Mesenchymal stem cell (in vitro differentiated cells and primary cell): ENCODE data around the gene UBE2G2.

Experiments
- DNase-seq: peaks from one replicate; pipeline ENCODE4 v3.0.0-alpha.2; 2013
- H2AFZ ChIP-seq: one replicate; pipeline ENCODE4 v1.6.1; 2013; ENCODE audit warnings: low read depth, mild to moderate bottlenecking, control low read depth, inconsistent platforms, low read length, moderate library complexity
- H2AK5ac ChIP-seq: 2 replicates; pipeline ENCODE4 v1.6.1; 2013; ENCODE audit warnings: low read length, moderate library complexity, mild to moderate bottlenecking, inconsistent platforms; ENCODE audit not compliant: severe bottlenecking
- H2BK120ac ChIP-seq: one replicate; pipeline ENCODE4 v1.6.1; 2013; ENCODE audit warnings: low read depth, mild to moderate bottlenecking, inconsistent platforms, low read length, moderate library complexity
- H2BK12ac ChIP-seq, 2 experiments: one replicate each; pipeline ENCODE4 v1.6.1; 2013; ENCODE audit warnings: inconsistent platforms in 2 of 2, low read length in 2 of 2, mild to moderate bottlenecking in 2 of 2, moderate library complexity in 2 of 2, control low read depth in 1 of 2
- H2BK15ac ChIP-seq: one replicate; pipeline ENCODE4 v1.6.1; 2013; ENCODE audit warnings: mild to moderate bottlenecking, low read depth, inconsistent platforms; ENCODE audit not compliant: poor library complexity, severe bottlenecking
- H2BK5ac ChIP-seq: 2 replicates; pipeline ENCODE4 v1.6.1; 2013; ENCODE audit warnings: low read depth, mild to moderate bottlenecking, low read length, control low read depth, inconsistent platforms; ENCODE audit not compliant: poor library complexity, severe bottlenecking
- H3K14ac ChIP-seq, 2 experiments: one replicate each; pipeline ENCODE4 v1.6.1; 2013; ENCODE audit warnings: inconsistent platforms in 2 of 2, low read length in 2 of 2, control low read depth in 1 of 2, mild to moderate bottlenecking in 1 of 2, moderate library complexity in 1 of 2
- H3K18ac ChIP-seq, 2 experiments: one replicate each; pipeline ENCODE4 v1.6.1; 2013; ENCODE audit warnings: inconsistent platforms in 2 of 2, low read length in 2 of 2, control low read depth in 1 of 2, low read depth in 1 of 2, mild to moderate bottlenecking in 1 of 2
- H3K23ac ChIP-seq, 2 experiments: one replicate each; pipeline ENCODE4 v1.6.1; 2013; ENCODE audit warnings: inconsistent platforms in 2 of 2, low read length in 2 of 2, mild to moderate bottlenecking in 2 of 2, moderate library complexity in 2 of 2, control low read depth in 1 of 2
- H3K27ac ChIP-seq: 2 replicates; pipeline ENCODE4 v1.5.1; 2013; ENCODE audit warnings: mild to moderate bottlenecking, moderate library complexity, low read length, control low read depth, inconsistent platforms; ENCODE audit not compliant: poor library complexity, severe bottlenecking
- H3K27me3 ChIP-seq, 2 experiments: 2 replicates each; pipeline versions ENCODE4 v1.6.1 to v1.7.0; 2013; ENCODE audit warnings: low read length in 2 of 2, mild to moderate bottlenecking in 2 of 2, moderate library complexity in 2 of 2, control low read depth in 1 of 2, inconsistent platforms in 1 of 2; ENCODE audit not compliant: control insufficient read depth in 1 of 2, insufficient read depth in 1 of 2
- H3K36me3 ChIP-seq, 2 experiments: 2 replicates each; pipeline versions ENCODE4 v1.6.1 to v1.7.0; 2013; ENCODE audit warnings: low read length in 2 of 2, control low read depth in 1 of 2, inconsistent platforms in 1 of 2, low read depth in 1 of 2, mild to moderate bottlenecking in 1 of 2; ENCODE audit not compliant: insufficient read depth in 2 of 2, control insufficient read depth in 1 of 2
- H3K4ac ChIP-seq, 2 experiments: one replicate each; pipeline ENCODE4 v1.6.1; 2013; ENCODE audit warnings: inconsistent platforms in 2 of 2, low read length in 2 of 2, mild to moderate bottlenecking in 2 of 2, moderate library complexity in 2 of 2, control low read depth in 1 of 2, low read depth in 1 of 2
- H3K4me1 ChIP-seq: 2 replicates; pipeline ENCODE4 v1.6.1; 2013; ENCODE audit warnings: low read depth, low read length, control low read depth; ENCODE audit not compliant: control insufficient read depth, insufficient read depth
- H3K4me2 ChIP-seq: 2 replicates; pipeline ENCODE4 v1.6.1; 2013; ENCODE audit warnings: low read length, mild to moderate bottlenecking, inconsistent platforms; ENCODE audit not compliant: poor library complexity, severe bottlenecking
- H3K4me3 ChIP-seq, 2 experiments: 2 replicates each; pipeline versions ENCODE4 v1.5.1 to v1.7.0; 2013; ENCODE audit warnings: low read length in 2 of 2, mild to moderate bottlenecking in 2 of 2, control low read depth in 1 of 2, low read depth in 1 of 2; ENCODE audit not compliant: insufficient read depth in 1 of 2
- H3K79me1 ChIP-seq: replicated peaks from 2 replicates; pipeline ENCODE4 v1.6.1; 2013; ENCODE audit warnings: mild to moderate bottlenecking, control low read depth, low read length, inconsistent platforms; ENCODE audit not compliant: poor library complexity, severe bottlenecking
- H3K9ac ChIP-seq: 2 replicates; pipeline ENCODE4 v1.7.0; 2013; ENCODE audit warnings: mild to moderate bottlenecking, low read length, moderate library complexity
- H3K9me3 ChIP-seq: 2 replicates; pipeline ENCODE4 v1.7.0; 2013; ENCODE audit warnings: mild to moderate bottlenecking, low read length; ENCODE audit not compliant: control insufficient read depth
- H4K8ac ChIP-seq: one replicate; pipeline ENCODE4 v1.6.1; 2013; ENCODE audit warnings: inconsistent platforms, mild to moderate bottlenecking, low read length, moderate library complexity
- H4K91ac ChIP-seq: one replicate; pipeline ENCODE4 v1.6.1; 2013; ENCODE audit warnings: mild to moderate bottlenecking, low read length, inconsistent platforms
- WGBS: methylation state at CpG from one replicate; pipeline ENCODE4 v1.1.7; 2013; ENCODE audit warnings: mixed read lengths; 5-methylcytosine and 5-hydroxymethylcytosine counted together

UBE2G2 gene

DNA sequence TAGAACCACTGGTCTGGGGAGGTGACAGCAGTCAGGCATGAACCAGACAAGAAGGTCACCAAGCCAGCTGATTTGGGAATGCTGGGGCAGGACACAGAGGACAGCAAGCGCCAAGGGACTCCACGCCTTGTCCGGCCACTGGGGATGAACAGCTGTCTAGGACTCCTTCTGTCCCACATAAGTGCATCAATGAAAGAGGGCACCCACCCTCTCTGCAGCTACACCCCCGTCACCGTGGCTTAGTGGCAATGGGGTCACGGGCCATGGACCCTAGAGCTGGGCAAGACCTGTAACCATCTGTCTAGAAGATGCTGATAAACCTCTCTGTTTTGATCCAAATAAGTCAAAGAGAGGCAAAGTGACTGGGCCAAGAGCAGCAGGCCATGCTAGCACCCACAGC is 16.8 kb downstream of the UBE2G2 start:
- Histone ChIP-seq H3K4me3 (no peak overlapping the region), H3K14ac (no peak overlapping the region), H2BK15ac (no peak overlapping the region), H3K27ac (no peak overlapping the region), H3K9me3 (no peaks in the 10 kb centered on the region), H2BK120ac (no peak overlapping the region), H3K18ac (no peak overlapping the region), H4K91ac (no peak overlapping the region), H3K4me1 (peaks cover 7% of the 10 kb centered on the region), H3K4ac (no peak overlapping the region), H3K4me2 (no peak overlapping the region), H3K27me3 (no peaks in the 10 kb centered on the region), H2AK5ac (no peak overlapping the region), H3K79me1 (peaks cover 38% of the 10 kb centered on the region), H3K9ac (no peak overlapping the region), H2BK5ac (no peak overlapping the region), H3K23ac (no peak overlapping the region), H3K36me3 (peaks cover 16 to 49% of the 10 kb centered on the region in 2 experiments), H4K8ac (no peak overlapping the region), H2AFZ (no peak overlapping the region), H2BK12ac (no peak overlapping the region)
- WGBS = 95% methylated on average over 6 of the region's 6 CpGs
- no peak for DNase-seq

DNA sequence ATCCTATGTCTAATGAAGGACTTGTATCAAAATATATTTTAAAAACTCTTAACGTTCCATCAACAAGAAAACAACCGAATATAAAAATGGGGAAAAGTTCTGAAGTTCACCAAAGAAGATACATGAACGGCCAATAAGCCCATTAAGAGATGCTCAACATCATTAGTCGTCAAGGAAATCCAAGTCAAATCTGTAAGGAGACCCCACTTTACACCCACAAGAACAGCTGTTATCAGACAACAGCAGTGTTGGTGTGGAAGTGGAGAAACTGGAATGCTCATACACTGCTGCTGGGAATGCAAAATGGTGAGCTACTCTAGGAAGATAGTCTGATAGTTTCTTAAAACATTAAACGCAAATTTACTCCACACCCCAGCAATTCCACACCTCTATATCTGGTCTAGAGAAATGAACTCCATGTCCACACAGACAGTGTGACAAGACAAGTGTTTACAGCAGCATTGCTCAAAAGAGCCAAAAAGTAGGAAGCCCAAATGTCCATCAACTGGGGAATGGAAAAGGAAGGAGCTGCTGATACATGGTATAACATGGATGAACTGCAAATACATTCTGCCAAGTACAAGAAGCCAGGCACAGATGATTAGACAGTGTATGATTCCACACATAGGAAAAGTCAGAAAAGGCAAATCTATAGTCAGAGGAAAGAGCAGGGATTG is 18.5 kb downstream of the UBE2G2 start:
- Histone ChIP-seq H3K27ac (no peak overlapping the region), H2BK12ac (no peak overlapping the region), H4K91ac (no peak overlapping the region), H3K18ac (no peak overlapping the region), H4K8ac (no peak overlapping the region), H3K79me1 (peaks cover 42% of the 10 kb centered on the region), H3K4me1 (peaks cover 12% of the 10 kb centered on the region), H2AK5ac (no peak overlapping the region), H3K23ac (no peak overlapping the region), H3K36me3 (peaks cover 22 to 53% of the 10 kb centered on the region in 2 experiments), H2BK120ac (no peak overlapping the region), H3K14ac (no peak overlapping the region), H3K4me2 (no peak overlapping the region), H3K4ac (no peak overlapping the region), H2BK15ac (no peak overlapping the region), H3K27me3 (no peaks in the 10 kb centered on the region), H3K4me3 (no peak overlapping the region), H2AFZ (no peak overlapping the region), H3K9ac (no peak overlapping the region), H2BK5ac (no peak overlapping the region), H3K9me3 (no peaks in the 10 kb centered on the region)
- WGBS = 94% methylated on average over 5 of the region's 5 CpGs
- DNase-seq = no peak

DNA sequence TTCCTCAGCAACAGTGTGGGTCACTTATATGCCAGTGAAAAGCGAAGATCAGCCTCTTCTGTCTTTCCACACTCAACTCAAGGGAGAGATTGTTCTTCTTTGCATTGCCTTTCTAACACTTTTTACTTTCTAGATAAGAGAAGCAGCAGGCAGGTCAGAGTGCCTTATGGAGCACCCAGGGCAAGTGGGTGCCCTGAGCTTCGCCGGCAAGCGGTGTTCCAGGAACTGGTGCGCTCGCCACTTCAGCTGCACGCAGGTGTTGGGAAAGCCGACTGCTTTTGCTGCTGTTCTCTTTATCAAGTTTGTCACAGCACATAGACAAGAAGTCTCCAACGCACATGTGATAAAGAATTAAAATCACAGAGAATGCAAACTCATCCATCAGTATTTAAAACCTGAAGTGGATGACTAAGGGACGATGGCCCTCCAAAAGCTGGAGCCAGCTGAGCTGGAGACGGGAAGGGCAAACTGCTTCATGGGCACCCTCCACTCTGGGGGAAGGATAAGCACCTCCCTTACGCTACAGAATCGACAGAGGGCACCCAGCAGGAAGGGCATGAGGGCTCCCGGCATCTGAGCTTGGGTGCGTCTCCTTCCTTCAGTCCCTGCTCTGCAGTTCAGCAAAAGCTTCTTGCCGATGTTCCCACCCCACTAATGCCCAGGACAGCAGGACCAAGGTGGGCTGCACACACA is 20.7 kb downstream of the UBE2G2 start:
- 93% methylated on average over 15 of the region's 16 CpGs for WGBS
- Histone ChIP-seq H3K9ac (no peak overlapping the region), H2BK12ac (no peak overlapping the region)

DNA sequence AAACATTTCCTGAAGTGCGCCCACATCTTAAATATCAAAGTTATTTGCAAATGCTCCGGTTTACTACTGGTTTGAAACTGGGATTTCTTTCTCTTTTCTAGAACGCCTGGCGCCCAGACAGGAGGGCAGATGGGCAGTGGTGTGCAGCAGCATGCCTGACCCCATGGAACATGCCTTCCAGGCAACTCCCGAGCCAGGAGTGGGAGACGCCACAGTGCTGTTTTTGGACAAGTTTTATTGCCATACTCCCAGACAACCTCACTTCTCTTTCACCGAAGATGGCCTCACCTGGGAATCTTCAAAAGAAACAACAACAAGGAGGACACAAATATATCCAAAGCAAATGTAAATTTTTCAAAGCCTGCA is 21.5 kb downstream of the UBE2G2 start:
- Histone ChIP-seq H3K27me3 (no peaks in the 10 kb centered on the region), H3K79me1 (peaks cover 40% of the 10 kb centered on the region), H3K4ac (no peak overlapping the region), H2AK5ac (no peak overlapping the region), H3K9ac (no peak overlapping the region), H3K4me1 (peaks cover 9% of the 10 kb centered on the region), H2BK120ac (no peak overlapping the region), H2BK15ac (no peak overlapping the region), H3K27ac (no peak overlapping the region), H4K8ac (no peak overlapping the region), H2AFZ (no peak overlapping the region), H3K4me2 (no peak overlapping the region), H3K23ac (no peak overlapping the region), H2BK12ac (no peak overlapping the region), H3K18ac (no peak overlapping the region), H2BK5ac (no peak overlapping the region), H3K9me3 (no peaks in the 10 kb centered on the region), H3K36me3 (peaks cover 26 to 57% of the 10 kb centered on the region in 2 experiments), H3K4me3 (no peak overlapping the region), H4K91ac (no peak overlapping the region), H3K14ac (no peak overlapping the region)
- WGBS = 97% methylated on average over 7 of the region's 7 CpGs
- DNase-seq = no peak

More for the DNA sequence above, 20.7 kb downstream of the UBE2G2 start:
- peaks cover 40% of the 10 kb centered on the region for H3K79me1 ChIP-seq
- no peak overlapping the region for H3K4ac ChIP-seq
- H2AFZ ChIP-seq = no peak overlapping the region
- no peak overlapping the region for H3K4me2 ChIP-seq
- H3K27ac ChIP-seq = no peak overlapping the region
- H3K9me3 ChIP-seq = no peaks in the 10 kb centered on the region
- no peak overlapping the region for H3K14ac ChIP-seq
- H4K91ac ChIP-seq = no peak overlapping the region
- DNase-seq = no peak
- no peaks in the 10 kb centered on the region for H3K27me3 ChIP-seq
- peaks cover 23 to 58% of the 10 kb centered on the region in 2 experiments for H3K36me3 ChIP-seq
- no peak overlapping the region for H2BK5ac ChIP-seq
- no peak overlapping the region for H3K18ac ChIP-seq
- H2BK15ac ChIP-seq = peak overlapping the region; percentile 44
- H3K4me1 ChIP-seq = peaks cover 9% of the 10 kb centered on the region
- H3K4me3 ChIP-seq = no peak overlapping the region
- no peak overlapping the region for H2BK120ac ChIP-seq
- no peak overlapping the region for H4K8ac ChIP-seq
- no peak overlapping the region for H2AK5ac ChIP-seq
- H3K23ac ChIP-seq = no peak overlapping the region
